ENCODE measurements around the gene MSRB1. TPM values are rescaled to one million over a fixed set of nuclear protein-coding genes. Genes with fewer than 3 reads are reported as not detected.

The MSRB1 gene
- total RNA-seq, 1 donor from 2014 or later: 28.8 TPM

DNA sequence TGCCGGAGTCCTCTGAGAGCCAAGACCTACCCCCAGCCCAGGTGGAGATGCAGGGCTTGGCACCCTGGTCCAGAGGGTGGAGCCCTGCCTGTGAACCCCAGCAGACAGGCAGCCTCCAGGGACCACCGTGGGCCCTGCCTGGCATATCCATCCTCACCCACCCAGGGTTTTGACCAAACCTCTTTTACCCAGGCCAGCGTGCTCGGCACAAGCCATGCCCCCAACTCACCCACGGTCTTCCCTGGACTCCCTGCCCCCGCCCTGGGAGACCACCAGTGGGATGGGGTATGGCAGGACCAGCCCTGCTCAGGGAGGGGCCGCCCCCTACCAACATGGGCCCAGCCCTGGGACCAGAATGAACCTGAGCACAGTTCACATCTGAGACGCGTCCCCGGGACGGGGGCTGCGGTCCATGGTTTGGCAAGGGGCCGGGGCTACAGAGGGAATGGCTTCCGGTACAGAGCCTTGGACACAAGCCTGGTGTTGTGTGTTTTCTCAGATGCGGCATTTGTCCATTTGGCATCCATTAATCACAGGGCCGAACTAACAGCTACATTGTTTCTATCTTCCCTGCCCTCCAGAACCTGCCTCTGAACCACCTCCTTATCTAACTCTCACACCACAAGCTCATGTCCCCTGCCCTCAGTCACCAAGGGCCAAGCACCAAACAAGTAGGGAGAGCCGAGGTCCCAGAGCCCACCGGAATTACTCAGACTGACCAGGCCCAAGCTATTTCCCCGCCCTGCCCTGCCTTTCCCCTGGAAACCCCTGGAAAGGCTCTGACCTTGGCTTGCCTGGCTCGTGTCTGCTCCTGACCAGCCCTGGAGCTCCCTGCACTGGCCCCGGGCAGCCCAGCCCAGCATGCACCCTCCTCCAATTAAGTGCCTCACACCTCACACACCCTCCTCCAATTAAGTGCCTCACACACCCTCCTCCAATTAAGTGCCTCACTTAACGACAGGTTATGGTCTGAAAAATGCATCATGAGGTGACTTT is 38.9 kb downstream of the MSRB1 start:
- Histone ChIP-seq H3K36me3 (no peaks in the 10 kb centered on the region), H3K4me3 (no peak overlapping the region), H3K27ac (no peak overlapping the region), H3K4me1 (no peaks in the 10 kb centered on the region), H3K27me3 (peaks cover 14% of the 10 kb centered on the region), H3K9me3 (no peaks in the 10 kb centered on the region)
- DNase-seq (peak; percentile 79), ATAC-seq (peak; percentile 79)
- intact Hi-C loops (cut with DNase I): no loop called here
- TF ChIP-seq CTCF (IDR thresholded peaks at IDR 0.05): no peak

DNA sequence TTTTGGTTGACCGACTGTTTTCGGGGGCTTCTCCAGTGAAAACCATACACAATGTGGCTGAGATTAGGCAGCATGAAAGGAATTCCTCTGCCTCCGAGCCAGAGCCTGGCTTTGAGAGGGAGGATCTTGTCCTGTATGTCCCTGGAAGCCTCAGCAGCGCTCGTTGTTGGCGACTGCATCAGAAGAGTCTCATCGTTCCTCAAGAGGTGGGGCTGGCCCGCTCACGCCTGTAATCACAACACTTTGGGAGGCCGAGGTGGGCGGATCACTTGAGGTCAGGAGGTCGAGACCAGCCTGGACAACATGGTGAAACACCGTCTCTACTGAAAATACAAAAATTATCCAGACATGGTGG is 39.8 kb downstream of the MSRB1 start:
- H3K4me1 ChIP-seq: no peaks in the 10 kb centered on the region
- no peak overlapping the region for H3K4me3 ChIP-seq
- H3K36me3 ChIP-seq: no peaks in the 10 kb centered on the region
- H3K27me3 ChIP-seq: peaks cover 9% of the 10 kb centered on the region
- ATAC-seq (no peak), DNase-seq (no peak)
- TF ChIP-seq CTCF (IDR thresholded peaks at IDR 0.05): no peak
- intact Hi-C loops (cut with DNase I): no loop called here
- no peaks in the 10 kb centered on the region for H3K9me3 ChIP-seq
- no peak overlapping the region for H3K27ac ChIP-seq

- TF ChIP-seq CTCF (IDR thresholded peaks at IDR 0.05): no peak
- ATAC-seq: no peak
- H3K4me3 ChIP-seq: no peak overlapping the region
- no peak for DNase-seq
- intact Hi-C loops (cut with DNase I): no loop called here
- H3K36me3 ChIP-seq: no peaks in the 10 kb centered on the region
- peaks cover 9% of the 10 kb centered on the region for H3K27me3 ChIP-seq
- H3K9me3 ChIP-seq: no peaks in the 10 kb centered on the region
- no peak overlapping the region for H3K27ac ChIP-seq
- no peaks in the 10 kb centered on the region for H3K4me1 ChIP-seq
Observed at GRCh38 chr16:1902547-1903219, 40.3 kb downstream of the MSRB1 start.

DNA sequence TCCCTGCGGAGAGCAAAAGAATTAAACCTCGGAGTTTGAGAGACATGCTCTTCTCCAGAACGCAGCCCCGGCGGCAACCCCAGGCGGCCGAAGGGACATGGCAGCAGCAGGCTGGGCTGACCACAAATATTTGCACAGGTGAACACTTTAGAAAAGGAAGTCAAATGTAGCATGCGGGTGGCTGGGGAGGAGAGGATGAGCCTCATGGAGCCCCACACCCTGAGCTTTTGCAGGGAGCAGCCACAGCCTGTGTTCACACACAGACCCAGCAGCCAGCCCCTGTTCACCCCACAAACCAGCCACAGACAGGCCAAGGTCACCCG is 42.6 kb downstream of the MSRB1 start:
- peak; percentile 54 for ATAC-seq

More for the DNA sequence above, 42.6 kb downstream of the MSRB1 start:
- Histone ChIP-seq H3K4me1 (no peaks in the 10 kb centered on the region), H3K27ac (no peak overlapping the region), H3K36me3 (no peaks in the 10 kb centered on the region), H3K9me3 (no peaks in the 10 kb centered on the region), H3K4me3 (no peak overlapping the region), H3K27me3 (peaks cover 9% of the 10 kb centered on the region)
- no peak for DNase-seq
- intact Hi-C loops (cut with DNase I): no loop called here
- no peak for TF ChIP-seq CTCF (IDR thresholded peaks at IDR 0.05)
